HEK293T (cell line): ENCODE data around the gene TEDDM1.

Experiments used
- FOXK2 ChIP-seq: fragments of 450-650 bp; IDR thresholded peaks from 2 replicates; pipeline ENCODE4 v1.6.1; 2016; ENCODE audit warnings: mild to moderate bottlenecking
- LEF1 ChIP-seq: fragments of 450-650 bp; IDR thresholded peaks from 2 replicates; pipeline ENCODE4 v1.6.1; 2017; ENCODE audit warnings: mild to moderate bottlenecking, borderline replicate concordance

DNA sequence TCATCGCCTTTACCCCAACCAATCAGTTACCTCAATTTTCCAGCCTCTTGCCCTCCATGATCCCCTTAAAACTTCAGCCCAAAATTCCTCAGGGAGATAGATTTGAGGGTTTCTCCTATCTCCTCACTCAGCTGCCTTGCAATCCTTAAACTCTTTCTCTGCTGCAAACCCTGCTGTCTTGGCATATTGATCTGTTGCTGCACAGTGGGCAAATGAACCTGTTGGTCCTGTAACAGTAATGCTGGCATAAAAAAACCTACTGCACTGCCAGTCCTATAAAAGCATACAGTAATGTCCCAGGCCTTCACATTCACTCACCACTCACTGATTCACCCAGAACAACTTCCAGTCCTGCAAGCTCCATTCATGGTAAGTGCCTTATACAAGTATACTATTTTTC, 5.1 kb upstream of the TEDDM1 start:
- TF ChIP-seq FOXK2 (no peak), LEF1 (no peak)
